DMS53 treated with DMSO at 0.1 percent for 48 hours (cell line): ENCODE measurements around the gene TGM5.
"Not testable (repeated sequence)": the region's sequence is repeated elsewhere in the genome, so short reads cannot be mapped to it uniquely, and the experiment has no call there.

ENCODE experiments used
- DNase-seq: peaks from one replicate; lab custom pipeline; 2025; ENCODE audit not compliant: unreplicated experiment; lab: John Stamatoyannopoulos, UW

The TGM5 gene

DNA sequence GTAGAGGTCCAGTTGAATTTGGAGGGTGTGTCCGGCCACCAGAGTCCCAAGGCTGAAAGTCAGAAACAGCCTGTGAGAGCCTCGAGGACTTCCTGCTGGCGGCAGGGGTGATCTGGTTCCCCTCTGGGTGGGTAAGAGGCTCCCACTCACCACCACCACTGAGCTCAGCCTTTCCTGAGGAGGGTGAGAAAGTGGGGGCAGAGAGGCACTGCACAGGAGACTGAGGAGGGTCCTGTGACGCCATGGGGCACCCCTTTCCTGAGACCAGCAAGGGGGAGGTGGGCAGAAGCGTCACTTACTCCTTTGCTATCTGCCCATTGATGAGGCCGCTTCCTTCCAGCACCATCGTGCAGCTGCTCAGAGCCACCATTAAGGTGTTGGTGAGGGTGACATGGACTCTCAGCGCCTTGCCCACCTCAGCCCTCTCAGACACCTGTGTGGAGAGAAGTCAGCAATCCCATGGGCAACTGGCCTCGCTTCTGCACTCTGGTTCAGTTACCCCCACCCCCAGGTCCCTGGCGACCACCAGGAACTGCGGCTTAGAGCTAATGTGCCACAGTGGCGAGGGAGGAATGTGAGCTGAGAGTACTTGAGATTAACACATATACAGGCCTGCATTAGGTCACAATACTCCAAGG is 10.0 kb upstream of the TGM5 start:
- DNase-seq: no peak

DNA sequence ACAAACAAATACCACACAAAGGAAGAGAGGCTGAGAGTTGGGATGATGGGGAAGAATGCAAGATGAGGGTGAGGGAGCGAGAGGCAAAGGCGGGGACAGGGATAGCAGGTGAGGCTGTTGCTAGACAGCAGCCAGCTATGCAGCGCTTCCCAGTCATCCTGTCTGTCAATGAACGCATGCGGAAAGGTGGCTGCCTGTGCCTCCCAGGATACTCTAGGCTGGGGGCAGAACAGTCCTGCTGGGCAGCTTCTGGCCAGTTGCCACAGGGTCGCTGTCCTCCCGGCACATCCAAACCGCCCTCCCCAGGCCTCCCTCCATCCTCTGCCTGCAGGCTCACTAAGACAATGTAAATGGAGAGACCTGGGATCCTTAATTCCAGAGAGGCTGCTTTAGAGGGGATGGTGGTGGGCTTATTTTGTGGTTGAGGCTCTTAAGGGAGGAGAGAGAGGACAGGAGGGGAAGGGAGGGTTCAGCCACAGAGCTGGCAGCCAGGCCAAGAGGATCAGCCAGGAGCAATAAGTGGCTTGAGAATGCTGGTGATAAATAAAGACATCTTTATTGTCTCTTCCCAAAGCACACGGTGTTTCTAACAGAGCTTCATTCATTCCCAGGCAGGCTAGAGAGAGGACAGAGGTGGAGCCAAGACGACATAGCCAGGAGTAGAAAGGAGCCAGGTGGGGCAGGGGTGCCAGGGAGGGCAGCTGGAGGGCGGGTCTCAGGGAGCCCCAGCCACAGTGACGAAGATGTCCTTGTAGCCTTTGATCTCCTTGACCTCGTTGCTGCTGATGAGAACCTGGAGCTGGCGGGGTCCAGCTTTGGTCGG is 9.2 kb upstream of the TGM5 start:
- no peak for DNase-seq

DNA sequence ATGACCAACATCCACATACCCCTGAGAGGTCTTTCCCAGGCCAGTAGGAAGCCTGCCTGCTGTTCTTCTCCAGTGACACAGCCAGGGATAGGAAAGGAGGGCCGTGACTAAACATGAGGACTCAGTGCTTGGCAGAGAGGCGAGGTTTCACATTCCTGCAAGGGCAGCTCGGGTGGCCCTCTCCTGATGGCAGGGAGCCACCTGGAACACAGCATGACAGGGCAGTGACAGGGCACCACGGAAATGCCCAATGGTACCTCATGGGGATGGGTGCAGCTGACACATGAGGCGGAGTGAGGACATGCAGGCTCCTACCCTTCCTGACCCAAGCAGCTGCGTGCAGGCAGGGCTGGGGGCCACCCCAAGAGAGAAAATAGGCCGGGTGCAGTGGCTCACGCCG is 7.4 kb upstream of the TGM5 start:
- DNase-seq: no peak

DNA sequence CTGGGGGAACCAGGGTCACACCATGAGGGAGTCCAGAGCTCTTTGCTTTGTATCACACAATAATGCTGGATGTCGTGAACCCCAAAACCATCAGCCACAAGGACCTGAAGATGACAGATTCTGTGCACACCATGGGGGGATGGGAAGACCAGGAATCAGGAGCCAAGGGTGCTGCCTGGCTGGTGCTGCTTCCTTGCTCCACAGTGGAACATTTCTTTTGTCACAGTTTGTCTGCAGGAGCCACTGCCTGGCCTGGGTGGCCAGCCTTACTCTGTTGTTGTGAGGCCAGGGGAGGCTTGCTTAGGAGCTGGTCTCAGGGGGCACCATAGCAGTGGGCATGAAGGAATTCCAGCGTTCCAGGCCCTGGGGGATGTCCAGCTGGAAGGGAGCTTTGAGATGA is 6.5 kb upstream of the TGM5 start:
- no peak for DNase-seq

DNA sequence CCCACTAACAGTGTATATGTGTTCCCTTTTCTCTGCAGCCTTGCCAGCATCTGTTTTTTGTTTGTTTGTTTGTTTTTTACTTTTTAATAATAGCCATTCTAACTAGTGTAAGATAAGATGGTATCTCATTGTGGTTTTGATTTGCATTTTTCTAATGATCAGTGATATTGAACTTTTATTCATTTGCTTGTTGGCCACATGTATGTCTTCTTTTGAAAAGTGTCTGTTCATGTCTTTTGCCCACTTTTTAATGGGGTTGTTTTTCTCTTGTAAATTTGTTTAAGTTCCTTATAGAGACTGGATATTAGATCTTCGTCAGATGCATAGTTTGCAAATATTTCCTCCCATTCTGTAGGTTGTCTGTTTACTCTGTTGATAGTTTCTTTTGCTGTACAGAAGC is 5.2 kb upstream of the TGM5 start:
- not testable (repeated sequence) for DNase-seq

DNA sequence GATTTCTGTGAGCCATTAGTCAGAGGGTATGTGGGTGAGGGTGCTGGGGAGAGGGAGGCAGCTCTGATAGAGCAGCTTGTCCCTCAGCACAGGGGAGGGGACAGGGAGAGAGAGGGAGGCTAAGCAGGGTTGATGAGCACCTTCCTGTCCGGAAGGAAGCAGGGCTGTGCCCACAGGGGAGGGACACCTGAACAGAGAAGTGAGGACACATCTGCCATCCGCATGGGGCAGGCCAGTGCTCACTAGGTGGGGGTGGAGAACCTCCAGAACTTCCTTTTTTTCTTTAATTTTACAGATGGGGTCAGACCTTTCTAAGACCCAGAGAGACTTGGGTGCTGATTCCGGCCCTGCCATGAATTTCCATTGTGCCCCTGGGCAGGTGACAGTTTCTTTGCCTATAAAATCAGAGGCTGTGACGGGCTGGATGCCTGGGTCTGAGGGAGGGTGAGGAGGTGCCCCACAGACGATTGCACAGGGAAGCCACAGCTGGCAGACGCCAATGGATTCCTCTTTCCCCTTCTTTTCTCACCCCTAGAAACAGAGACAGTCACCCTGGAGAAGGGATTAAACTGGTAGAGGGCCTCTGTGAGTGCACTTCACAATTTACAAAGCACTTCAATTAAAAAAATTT is 4.1 kb upstream of the TGM5 start:
- no peak for DNase-seq

DNA sequence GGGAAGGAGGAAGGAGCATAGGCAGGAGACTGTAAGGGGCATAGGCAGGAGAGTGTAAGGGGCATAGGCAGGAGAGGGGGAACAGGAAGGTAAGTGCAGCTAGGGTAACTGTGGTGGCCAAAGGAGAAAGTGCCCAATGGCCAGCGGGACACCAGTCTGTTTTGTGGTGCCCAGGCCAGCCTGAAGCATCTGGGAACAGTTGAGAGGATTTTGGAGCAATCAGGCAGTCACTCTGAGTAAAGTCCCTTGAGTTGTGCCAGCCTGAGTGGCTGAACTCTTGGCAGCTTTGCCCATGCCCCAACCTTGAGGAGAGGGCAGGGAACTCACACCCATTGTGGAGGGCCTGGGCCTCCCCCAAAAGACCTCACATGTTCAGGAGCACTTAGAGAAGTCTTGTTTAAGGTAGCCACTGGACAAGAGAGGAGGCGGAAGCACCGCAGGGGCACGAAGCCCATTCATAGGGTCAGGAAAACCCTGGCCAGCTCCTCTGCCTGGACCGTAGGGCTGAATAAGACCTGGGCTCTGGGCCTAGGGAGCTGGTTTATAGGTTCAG is 3.5 kb upstream of the TGM5 start:
- DNase-seq: no peak

DNA sequence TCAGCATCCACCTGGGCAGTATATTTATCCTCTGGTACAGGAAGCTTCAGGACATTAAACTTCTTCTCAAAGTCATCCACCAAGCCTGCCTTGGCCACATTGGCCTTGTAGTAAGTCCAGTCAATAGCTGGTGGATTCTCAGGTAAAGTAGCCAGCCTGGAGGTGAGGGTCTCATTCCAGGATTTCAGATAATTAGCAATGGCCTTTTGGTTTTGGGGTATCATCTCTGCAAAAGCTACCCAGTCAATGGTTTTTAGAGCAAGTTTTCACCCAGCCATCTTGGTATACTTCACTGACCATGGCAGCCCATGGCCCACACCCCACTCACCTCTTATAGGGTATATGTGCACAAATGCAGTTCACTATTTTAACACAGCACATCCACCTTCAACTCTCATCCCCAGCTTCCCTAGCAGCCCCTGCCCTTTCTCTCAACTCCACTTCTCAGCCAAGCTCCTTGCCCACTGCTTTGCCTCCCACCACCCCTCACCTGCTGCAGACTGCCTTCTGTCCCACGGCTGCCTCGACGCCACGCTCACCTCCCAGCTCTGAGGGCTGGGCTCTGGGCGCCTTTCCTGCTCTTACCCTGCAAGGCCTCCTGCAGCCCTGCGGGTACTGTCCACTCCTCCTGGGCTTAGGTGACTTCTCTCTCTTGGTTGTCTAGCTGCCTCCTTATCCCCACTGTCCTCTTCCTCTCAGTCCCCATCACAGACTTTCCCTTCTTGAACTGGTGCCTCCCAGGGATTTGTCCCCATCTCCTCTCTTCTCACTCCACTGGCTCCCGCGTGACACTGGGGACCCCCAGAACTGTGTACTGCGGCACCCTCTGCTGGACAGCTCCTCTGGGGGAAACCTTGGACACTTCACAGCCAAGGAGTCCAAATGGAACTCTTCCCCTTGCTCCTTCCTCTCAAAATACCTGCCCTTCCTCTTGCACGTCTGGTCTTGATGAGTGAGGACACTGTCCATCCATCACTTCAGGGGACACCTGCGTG is 1.7 kb upstream of the TGM5 start:
- DNase-seq: no peak

DNA sequence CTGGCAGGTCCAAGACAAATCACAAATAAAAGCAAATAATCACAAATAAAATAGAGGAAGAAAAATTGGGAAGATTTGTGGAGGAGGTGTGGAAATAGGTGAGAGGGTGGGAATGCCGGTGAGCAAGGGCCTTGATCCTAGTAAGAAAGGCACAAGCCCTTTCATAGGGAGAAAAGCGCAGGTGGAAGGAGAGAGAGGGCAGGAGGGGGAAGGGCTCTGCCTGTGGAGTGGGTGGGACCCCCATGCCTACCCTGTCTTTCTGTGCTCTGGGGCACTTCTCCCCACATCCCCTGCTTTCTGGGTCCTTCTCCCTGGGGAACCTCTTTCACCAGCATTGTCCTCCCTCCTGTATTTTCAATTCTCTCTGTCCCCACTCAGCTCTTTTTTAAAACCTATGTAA is 711 bp upstream of the TGM5 start:
- DNase-seq: no peak

DNA sequence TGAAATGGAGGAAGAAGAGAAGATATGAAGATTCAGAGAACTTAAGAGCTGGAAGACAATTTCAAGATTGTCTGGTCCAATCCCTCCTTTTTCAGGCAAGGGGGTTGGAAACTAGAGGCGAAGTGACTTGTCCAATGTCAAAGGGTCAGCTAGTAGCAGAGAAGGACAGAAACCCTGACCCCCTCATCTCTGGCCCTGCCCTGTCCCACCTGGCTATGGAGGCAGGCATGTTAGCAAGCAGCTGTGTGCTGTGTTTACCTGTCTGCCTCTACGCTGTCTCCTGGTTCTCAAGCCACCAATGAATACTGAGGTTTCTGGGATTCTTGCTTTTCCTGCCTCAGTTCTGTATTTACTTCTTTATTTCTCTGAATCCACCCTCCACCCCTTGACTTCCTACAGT is 342 bp downstream of the TGM5 start:
- no peak for DNase-seq

DNA sequence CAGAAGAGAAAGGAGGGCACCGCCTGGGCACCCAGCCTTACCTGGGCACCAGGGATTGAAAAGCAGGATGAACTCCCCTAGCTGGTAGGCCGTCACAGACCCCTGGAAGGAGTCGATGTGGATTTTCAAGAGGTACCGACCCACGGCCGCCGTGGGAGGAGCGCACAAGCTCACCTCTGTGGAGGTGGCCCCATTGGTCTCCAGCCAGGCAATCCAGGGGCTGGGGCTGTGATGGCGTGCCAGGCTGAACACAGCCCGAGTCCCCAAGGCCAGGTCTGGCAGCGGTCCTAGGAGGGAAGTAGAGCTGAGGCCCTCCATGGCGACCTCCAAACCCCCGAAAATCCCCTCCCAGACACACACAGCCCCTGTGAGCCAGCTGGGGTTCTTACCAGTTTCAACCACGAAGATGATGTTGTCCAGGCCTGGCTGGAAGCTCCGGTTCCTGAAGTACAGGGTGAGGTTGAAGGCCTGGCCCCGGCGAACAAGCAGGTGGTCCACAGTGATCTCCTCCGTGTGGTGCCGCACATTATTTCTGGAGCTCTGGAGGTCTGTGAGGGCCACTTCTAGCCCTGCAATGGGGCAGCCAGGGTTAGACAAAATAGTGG is 6.6 kb downstream of the TGM5 start:
- no peak for DNase-seq

DNA sequence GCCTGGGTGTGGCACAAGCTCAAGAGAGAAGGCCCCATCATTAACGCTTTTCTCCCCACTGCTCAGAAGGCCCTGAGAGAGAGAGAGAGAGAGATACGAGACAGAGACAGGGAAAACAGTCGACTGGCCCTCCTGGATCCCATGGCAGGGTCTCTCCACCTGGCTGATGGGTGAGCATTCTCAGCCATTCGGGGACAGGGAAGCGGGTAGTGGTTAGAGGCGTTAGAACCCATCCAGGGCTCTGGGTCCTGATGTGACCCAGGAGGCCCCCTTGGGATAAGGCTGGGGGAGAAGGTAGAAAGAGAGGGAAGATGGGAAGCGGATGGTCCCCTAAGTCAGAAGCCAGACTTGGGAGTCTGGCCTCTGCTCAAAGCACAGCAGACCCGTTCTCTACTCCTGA is 7.9 kb downstream of the TGM5 start:
- DNase-seq: no peak

DNA sequence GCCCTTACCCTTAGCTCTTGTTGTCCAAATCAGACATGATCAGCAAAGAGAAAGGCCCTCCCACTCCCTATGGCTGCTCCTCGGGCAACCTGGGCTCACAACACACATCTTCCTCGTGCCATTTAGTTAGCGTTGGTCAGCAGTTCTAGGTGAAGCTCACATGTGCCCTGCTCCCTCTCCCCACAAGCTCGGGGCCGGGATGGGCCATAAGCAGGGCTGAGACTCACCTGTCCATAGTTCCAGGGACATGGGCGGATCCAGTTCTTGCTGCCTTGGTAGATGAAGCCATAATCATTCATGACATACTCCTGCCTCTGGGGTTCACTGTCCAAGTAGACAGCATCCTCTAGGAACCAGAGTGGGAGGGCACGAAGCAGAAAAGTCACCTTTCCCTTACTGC is 10.4 kb downstream of the TGM5 start:
- DNase-seq: no peak

DNA sequence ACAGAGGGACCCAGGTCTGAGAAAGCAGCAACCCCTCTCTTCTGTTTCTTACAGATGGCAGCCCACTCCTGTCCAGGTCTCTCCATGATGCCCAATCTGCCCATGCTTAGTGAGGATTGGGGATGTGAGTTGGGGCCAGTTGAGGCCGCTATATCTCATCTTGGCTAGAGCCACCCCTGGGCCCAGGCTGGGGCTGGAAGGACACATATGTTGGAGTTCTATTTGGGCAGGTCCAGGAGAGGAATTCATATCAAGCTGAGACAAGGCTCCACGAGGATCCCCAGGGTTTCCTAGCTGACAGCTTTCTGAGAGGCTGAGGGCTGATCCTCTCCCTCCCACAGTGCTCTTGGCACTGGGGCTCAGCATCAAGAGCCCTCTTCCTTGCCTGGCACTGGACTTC is 11.4 kb downstream of the TGM5 start:
- no peak for DNase-seq

DNA sequence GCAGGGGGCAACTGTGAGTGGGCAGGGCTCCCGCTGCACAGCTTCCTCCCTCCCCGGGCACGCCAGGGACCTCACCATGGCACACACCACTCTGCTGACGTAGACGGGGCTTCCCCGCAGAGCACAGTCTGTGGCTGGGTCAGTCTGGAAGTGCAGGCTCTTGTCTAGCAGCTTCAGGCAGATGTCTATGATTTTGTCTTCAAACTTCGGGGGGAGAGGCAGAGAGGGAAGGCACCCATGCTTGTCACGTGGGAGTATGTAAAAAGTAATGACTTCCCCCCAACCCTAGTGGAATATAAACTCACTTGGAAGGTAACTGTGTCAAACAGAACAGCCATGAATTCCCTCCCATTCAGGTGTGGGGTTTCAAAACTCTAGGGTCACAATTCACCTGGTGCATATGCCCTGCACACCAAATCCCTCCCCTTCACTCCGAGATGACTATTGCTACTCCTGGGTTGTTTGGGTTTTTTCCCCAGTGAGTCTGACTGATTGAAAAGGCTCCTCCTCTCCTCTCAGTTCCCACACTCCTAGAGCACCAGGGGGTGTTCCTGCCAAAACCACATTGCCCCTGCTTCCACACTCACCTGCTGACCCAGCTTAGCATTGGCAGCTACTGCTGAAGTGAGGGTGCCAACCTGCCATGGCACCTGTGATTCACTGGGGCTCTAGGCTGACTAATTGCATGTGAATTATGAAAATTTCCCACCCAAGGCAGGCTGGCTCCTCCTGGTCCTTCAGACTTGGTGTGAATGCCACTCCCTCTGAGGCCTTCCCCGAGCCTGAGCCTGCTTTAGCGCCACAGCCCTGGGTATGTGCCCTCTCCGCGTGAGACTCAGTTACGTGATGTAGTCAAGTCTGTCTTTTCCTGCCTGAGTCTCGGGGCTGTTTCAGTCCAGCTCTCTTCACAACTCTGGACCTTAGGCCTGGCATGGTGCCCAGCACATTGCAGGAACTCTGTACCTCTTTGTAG is 13.0 kb downstream of the TGM5 start:
- DNase-seq: no peak

DNA sequence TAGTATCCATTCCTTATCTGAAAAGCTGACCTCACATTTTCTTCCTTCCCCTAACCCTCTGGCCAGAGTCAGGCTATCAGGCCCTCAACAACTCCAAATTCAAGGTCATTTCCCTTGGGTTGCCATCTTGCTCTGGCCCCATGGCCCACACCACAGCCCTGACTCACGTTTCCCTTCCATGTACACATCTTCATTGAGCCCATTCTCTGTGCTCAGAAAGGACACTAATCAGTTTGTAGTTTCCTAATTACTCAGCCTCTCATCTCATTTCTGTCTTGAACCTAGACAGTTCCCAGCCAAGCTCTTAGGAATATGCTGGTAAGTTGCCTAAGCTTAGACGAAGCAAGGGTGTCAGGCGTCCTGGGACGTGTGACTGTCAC is 14.9 kb downstream of the TGM5 start:
- DNase-seq: no peak

DNA sequence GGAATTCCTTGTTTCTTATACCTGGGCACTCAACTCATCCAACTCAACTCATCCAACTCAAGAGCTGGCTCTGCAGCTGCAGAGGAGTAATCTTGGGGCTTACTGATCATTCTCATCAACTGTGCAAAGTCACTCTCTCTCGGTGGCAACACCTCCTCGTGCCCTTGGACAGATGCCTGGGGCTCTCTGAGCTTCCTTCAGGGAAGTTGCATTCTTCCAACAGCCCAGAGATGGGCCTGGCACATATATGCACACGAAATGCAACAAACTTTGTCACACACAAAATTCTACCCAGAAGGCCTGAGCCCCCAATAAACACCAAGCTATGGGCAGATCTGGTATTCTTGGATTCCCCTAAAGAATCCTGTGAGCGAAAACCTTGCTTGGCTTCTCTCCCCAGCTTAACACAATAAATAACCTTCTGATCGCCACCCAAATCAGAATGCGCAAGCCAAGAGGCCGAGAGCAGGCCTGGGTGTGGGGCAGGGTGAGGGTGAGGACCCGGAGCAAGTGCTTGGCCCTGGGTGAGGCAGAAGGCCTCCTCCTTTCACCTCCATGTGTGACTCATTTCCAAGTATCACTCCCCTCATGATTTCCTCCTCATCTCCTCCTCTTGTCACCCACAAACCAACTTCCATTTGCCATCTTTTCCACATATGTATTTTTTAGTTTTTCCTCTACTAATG is 15.4 kb downstream of the TGM5 start:
- no peak for DNase-seq

DNA sequence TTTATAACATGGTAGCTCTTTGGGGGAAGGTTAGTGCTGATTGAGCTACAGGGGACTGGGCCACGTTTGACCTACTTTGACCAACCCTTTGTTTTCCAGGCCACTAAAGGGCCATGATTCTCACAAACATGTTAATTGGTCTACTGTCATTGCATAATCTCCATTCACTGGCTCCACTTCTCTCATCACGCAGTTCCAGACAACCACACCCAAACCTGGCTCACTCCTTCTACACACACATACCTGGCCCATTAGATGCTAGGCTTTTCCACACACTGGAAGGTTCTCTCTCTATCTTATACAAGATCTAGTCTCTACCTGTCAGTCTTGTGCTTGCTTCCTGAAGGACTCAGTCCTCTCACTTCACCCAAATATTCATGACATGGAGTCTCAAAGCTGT is 15.9 kb downstream of the TGM5 start:
- DNase-seq: no peak

DNA sequence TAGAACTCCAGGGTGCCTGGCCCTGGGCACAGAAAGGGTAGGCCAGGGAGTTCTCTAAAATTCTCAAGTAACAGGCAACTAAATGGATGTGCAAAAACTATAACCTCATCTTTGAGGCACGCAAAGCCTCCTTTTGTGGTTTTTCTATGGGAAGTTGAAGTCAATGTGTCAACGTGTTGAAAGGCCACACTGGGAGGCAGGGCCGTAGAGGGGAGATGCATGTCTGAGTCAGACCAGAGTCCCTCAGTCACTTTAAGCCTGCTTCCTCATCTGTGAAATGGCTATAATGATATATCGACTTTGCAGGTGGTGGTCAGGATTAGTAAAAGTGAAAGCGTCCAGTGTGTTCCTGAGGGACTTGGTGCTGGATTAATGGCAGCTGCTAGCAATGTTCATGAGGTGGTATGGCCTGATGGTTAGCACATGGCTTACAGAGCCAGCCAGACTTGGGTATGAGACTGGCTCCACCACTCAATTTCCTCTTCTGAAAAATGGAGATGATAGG is 17.0 kb downstream of the TGM5 start:
- DNase-seq: no peak
